SU-DHL-6 (cell line): ENCODE results near the gene CKM.

ENCODE experiments used
- H2AFZ ChIP-seq: fragments of 200-600 bp; sonication (generic); 2 replicates; pipeline ENCODE4 v1.6.1; 2014; ENCODE audit warnings: low read depth, mild to moderate bottlenecking, moderate library complexity, mixed read lengths, antibody characterized with exemption, low read length; ENCODE audit not compliant: severe bottlenecking
- H3F3A ChIP-seq: fragments of 200-600 bp; shearing (Covaris generic); 2 replicates; pipeline ENCODE4 v1.6.0; 2016; ENCODE audit warnings: antibody characterized with exemption, mild to moderate bottlenecking; ENCODE audit not compliant: insufficient read depth
- H3K27ac ChIP-seq: fragments of 200-600 bp; sonication (generic); 2 replicates; pipeline ENCODE4 v1.5.1; 2016; ENCODE audit warnings: low read depth, mild to moderate bottlenecking, low read length, moderate library complexity, mixed read lengths
- H3K27me3 ChIP-seq: fragments of 200-600 bp; sonication (generic), shearing (Covaris generic); 2 replicates; pipeline ENCODE4 v1.6.0; 2014; ENCODE audit warnings: mild to moderate bottlenecking, low read length
- H3K36me3 ChIP-seq: fragments of 200-600 bp; sonication (generic); 2 replicates; pipeline ENCODE4 v1.6.1; 2014; ENCODE audit warnings: mild to moderate bottlenecking, low read length, mixed read lengths
- H3K4me2 ChIP-seq: fragments of 300-600, 200-600 bp; shearing (Covaris generic), sonication (generic); 2 replicates; pipeline ENCODE4 v1.6.0; 2014; ENCODE audit warnings: low read length, low read depth, mild to moderate bottlenecking; ENCODE audit not compliant: poor library complexity, severe bottlenecking
- H3K4me3 ChIP-seq: fragments of 200-600 bp; sonication (generic); 2 replicates; pipeline ENCODE4 v1.5.1; 2014; ENCODE audit warnings: antibody characterized with exemption, low read length, mild to moderate bottlenecking, mixed read lengths; ENCODE audit not compliant: insufficient read depth, poor library complexity, severe bottlenecking
- H3K79me2 ChIP-seq: fragments of 200-600 bp; sonication (generic); 2 replicates; pipeline ENCODE4 v1.6.1; 2014; ENCODE audit warnings: mild to moderate bottlenecking, low read length, moderate library complexity; ENCODE audit not compliant: insufficient read depth
- H3K9ac ChIP-seq: fragments of 200-600 bp; sonication (generic); 2 replicates; pipeline ENCODE4 v1.7.0; 2014; ENCODE audit warnings: mild to moderate bottlenecking, low read length
- H3K9me2 ChIP-seq: fragments of 200-600 bp; sonication (generic); replicated peaks from 2 replicates; pipeline ENCODE4 v1.6.1; 2014; ENCODE audit warnings: low read length; ENCODE audit not compliant: insufficient read depth
- H3K9me3 ChIP-seq: fragments of 200-600 bp; sonication (generic); 2 replicates; pipeline ENCODE4 v1.6.1; 2014; ENCODE audit warnings: low read length, mixed read lengths; ENCODE audit not compliant: insufficient read depth
- H4K20me1 ChIP-seq: fragments of 200-600 bp; sonication (generic); 2 replicates; pipeline ENCODE4 v1.6.1; 2014; ENCODE audit warnings: low read depth, mild to moderate bottlenecking, antibody characterized with exemption, low read length, moderate library complexity, mixed read lengths
- EZH2phosphoT487 ChIP-seq: fragments of 200-600 bp; sonication (generic), shearing (Covaris generic); conservative IDR thresholded peaks from 2 replicates; pipeline ENCODE4 v1.6.1; 2018; ENCODE audit warnings: mild to moderate bottlenecking, antibody characterized with exemption, low read length, moderate library complexity, mixed read lengths
- TF ChIP-seq, protein P1 (sequence below): fragments of 200-600 bp; sonication (generic); IDR thresholded peaks from one replicate; pipeline ENCODE4 v1.5.1; 2017; ENCODE audit warnings: antibody characterized with exemption, mild to moderate bottlenecking, low read length, moderate library complexity; ENCODE audit not compliant: insufficient read depth, poor library complexity, severe bottlenecking

CKM gene

DNA sequence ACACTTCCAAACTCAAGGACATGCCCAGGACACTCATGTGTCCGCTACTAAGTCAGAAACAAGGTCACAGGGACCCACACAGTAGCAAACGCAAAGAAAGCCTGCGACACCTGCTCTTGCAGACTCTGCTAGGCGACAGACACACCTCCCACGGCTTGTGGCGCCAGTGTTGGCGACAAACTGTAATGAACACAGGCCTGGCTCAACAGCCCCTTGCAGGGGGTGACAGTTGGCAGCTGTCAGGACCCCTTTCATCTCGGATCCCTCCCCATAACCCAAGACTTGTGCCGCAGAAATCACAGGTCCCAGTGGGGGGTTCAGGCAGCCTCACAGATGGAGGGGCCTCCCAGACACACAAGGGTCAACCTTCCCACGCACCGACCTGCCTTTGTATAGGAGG lies 364 bp downstream of the CKM start:
- Histone ChIP-seq H3K9ac (no peak overlapping the region), H3K27ac (no peak overlapping the region), H3K36me3 (no peaks in the 10 kb centered on the region), H3F3A (no peaks in the 10 kb centered on the region), H3K9me3 (no peaks in the 10 kb centered on the region), H2AFZ (no peak overlapping the region), H3K4me2 (no peak overlapping the region), H4K20me1 (no peaks in the 10 kb centered on the region), H3K4me3 (no peak overlapping the region), H3K9me2 (no peaks in the 10 kb centered on the region), H3K79me2 (no peaks in the 10 kb centered on the region), H3K27me3 (no peaks in the 10 kb centered on the region)
- TF ChIP-seq, protein P1, sequence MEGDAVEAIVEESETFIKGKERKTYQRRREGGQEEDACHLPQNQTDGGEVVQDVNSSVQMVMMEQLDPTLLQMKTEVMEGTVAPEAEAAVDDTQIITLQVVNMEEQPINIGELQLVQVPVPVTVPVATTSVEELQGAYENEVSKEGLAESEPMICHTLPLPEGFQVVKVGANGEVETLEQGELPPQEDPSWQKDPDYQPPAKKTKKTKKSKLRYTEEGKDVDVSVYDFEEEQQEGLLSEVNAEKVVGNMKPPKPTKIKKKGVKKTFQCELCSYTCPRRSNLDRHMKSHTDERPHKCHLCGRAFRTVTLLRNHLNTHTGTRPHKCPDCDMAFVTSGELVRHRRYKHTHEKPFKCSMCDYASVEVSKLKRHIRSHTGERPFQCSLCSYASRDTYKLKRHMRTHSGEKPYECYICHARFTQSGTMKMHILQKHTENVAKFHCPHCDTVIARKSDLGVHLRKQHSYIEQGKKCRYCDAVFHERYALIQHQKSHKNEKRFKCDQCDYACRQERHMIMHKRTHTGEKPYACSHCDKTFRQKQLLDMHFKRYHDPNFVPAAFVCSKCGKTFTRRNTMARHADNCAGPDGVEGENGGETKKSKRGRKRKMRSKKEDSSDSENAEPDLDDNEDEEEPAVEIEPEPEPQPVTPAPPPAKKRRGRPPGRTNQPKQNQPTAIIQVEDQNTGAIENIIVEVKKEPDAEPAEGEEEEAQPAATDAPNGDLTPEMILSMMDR: no peak
- no peak for TF ChIP-seq EZH2phosphoT487

DNA sequence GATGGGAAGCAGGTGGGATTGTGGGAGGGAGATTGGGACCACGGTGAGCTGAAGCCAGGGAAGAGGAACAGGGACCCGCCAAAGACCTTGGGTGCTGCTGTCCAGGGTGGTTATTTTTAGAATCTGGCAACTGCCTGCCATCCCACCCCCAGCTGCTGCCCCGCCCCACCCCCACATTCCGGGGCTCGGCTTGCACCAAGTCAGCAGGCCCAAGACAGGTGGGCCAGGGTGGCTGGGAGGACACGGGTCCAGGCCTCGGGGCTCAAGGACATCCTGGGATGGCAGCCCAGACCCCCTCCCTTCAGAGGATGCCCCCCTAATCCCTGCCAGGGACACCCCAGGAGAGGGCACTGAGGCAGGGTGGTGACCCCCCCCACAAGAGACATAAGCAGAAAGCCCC lies 827 bp downstream of the CKM start:
- H3K9ac ChIP-seq: no peak overlapping the region
- no peaks in the 10 kb centered on the region for H4K20me1 ChIP-seq
- no peak overlapping the region for H2AFZ ChIP-seq
- no peaks in the 10 kb centered on the region for H3K9me2 ChIP-seq
- no peak overlapping the region for H3K4me3 ChIP-seq
- TF ChIP-seq, protein P1: no peak
- no peak for TF ChIP-seq EZH2phosphoT487
- no peak overlapping the region for H3K4me2 ChIP-seq
- H3K36me3 ChIP-seq: no peaks in the 10 kb centered on the region
- H3K27me3 ChIP-seq: no peaks in the 10 kb centered on the region
- no peaks in the 10 kb centered on the region for H3K9me3 ChIP-seq
- H3K79me2 ChIP-seq: no peaks in the 10 kb centered on the region
- H3F3A ChIP-seq: no peaks in the 10 kb centered on the region
- H3K27ac ChIP-seq: no peak overlapping the region

- H3K9me2 ChIP-seq: no peaks in the 10 kb centered on the region
- H3K4me2 ChIP-seq: no peak overlapping the region
- no peak overlapping the region for H3K27ac ChIP-seq
- no peak overlapping the region for H3K9ac ChIP-seq
- TF ChIP-seq, protein P1: no peak
- no peak for TF ChIP-seq EZH2phosphoT487
- H3K27me3 ChIP-seq: no peaks in the 10 kb centered on the region
- no peaks in the 10 kb centered on the region for H3K9me3 ChIP-seq
- H3F3A ChIP-seq: no peaks in the 10 kb centered on the region
- H2AFZ ChIP-seq: no peak overlapping the region
- no peaks in the 10 kb centered on the region for H3K36me3 ChIP-seq
- no peaks in the 10 kb centered on the region for H4K20me1 ChIP-seq
- no peak overlapping the region for H3K4me3 ChIP-seq
- no peaks in the 10 kb centered on the region for H3K79me2 ChIP-seq
Measured at GRCh38 chr19:45320997-45321775, 1.5 kb downstream of the CKM start.
